SU-DHL-6 (cell line): ENCODE measurements around the gene ATG10.
"Not testable (repeated sequence)": the region's sequence is repeated elsewhere in the genome, so short reads cannot be mapped to it uniquely, and the experiment has no call there.

Experiments used
- H2AFZ ChIP-seq: fragments of 200-600 bp; sonication (generic); 2 replicates; pipeline ENCODE4 v1.6.1; 2014; ENCODE audit warnings: low read depth, mild to moderate bottlenecking, moderate library complexity, mixed read lengths, antibody characterized with exemption, low read length; ENCODE audit not compliant: severe bottlenecking
- H3F3A ChIP-seq: fragments of 200-600 bp; shearing (Covaris generic); 2 replicates; pipeline ENCODE4 v1.6.0; 2016; ENCODE audit warnings: antibody characterized with exemption, mild to moderate bottlenecking; ENCODE audit not compliant: insufficient read depth
- H3K27ac ChIP-seq: fragments of 200-600 bp; sonication (generic); 2 replicates; pipeline ENCODE4 v1.5.1; 2016; ENCODE audit warnings: low read depth, mild to moderate bottlenecking, low read length, moderate library complexity, mixed read lengths
- H3K27me3 ChIP-seq: fragments of 200-600 bp; sonication (generic), shearing (Covaris generic); 2 replicates; pipeline ENCODE4 v1.6.0; 2014; ENCODE audit warnings: mild to moderate bottlenecking, low read length
- H3K36me3 ChIP-seq: fragments of 200-600 bp; sonication (generic); 2 replicates; pipeline ENCODE4 v1.6.1; 2014; ENCODE audit warnings: mild to moderate bottlenecking, low read length, mixed read lengths
- H3K4me2 ChIP-seq: fragments of 300-600, 200-600 bp; shearing (Covaris generic), sonication (generic); 2 replicates; pipeline ENCODE4 v1.6.0; 2014; ENCODE audit warnings: low read length, low read depth, mild to moderate bottlenecking; ENCODE audit not compliant: poor library complexity, severe bottlenecking
- H3K4me3 ChIP-seq: fragments of 200-600 bp; sonication (generic); 2 replicates; pipeline ENCODE4 v1.5.1; 2014; ENCODE audit warnings: antibody characterized with exemption, low read length, mild to moderate bottlenecking, mixed read lengths; ENCODE audit not compliant: insufficient read depth, poor library complexity, severe bottlenecking
- H3K79me2 ChIP-seq: fragments of 200-600 bp; sonication (generic); 2 replicates; pipeline ENCODE4 v1.6.1; 2014; ENCODE audit warnings: mild to moderate bottlenecking, low read length, moderate library complexity; ENCODE audit not compliant: insufficient read depth
- H3K9ac ChIP-seq: fragments of 200-600 bp; sonication (generic); 2 replicates; pipeline ENCODE4 v1.7.0; 2014; ENCODE audit warnings: mild to moderate bottlenecking, low read length
- H3K9me2 ChIP-seq: fragments of 200-600 bp; sonication (generic); replicated peaks from 2 replicates; pipeline ENCODE4 v1.6.1; 2014; ENCODE audit warnings: low read length; ENCODE audit not compliant: insufficient read depth
- H3K9me3 ChIP-seq: fragments of 200-600 bp; sonication (generic); 2 replicates; pipeline ENCODE4 v1.6.1; 2014; ENCODE audit warnings: low read length, mixed read lengths; ENCODE audit not compliant: insufficient read depth
- H4K20me1 ChIP-seq: fragments of 200-600 bp; sonication (generic); 2 replicates; pipeline ENCODE4 v1.6.1; 2014; ENCODE audit warnings: low read depth, mild to moderate bottlenecking, antibody characterized with exemption, low read length, moderate library complexity, mixed read lengths
- EZH2phosphoT487 ChIP-seq: fragments of 200-600 bp; sonication (generic), shearing (Covaris generic); conservative IDR thresholded peaks from 2 replicates; pipeline ENCODE4 v1.6.1; 2018; ENCODE audit warnings: mild to moderate bottlenecking, antibody characterized with exemption, low read length, moderate library complexity, mixed read lengths
- TF ChIP-seq, protein P1 (sequence below): fragments of 200-600 bp; sonication (generic); IDR thresholded peaks from one replicate; pipeline ENCODE4 v1.5.1; 2017; ENCODE audit warnings: antibody characterized with exemption, mild to moderate bottlenecking, low read length, moderate library complexity; ENCODE audit not compliant: insufficient read depth, poor library complexity, severe bottlenecking

The ATG10 gene

DNA sequence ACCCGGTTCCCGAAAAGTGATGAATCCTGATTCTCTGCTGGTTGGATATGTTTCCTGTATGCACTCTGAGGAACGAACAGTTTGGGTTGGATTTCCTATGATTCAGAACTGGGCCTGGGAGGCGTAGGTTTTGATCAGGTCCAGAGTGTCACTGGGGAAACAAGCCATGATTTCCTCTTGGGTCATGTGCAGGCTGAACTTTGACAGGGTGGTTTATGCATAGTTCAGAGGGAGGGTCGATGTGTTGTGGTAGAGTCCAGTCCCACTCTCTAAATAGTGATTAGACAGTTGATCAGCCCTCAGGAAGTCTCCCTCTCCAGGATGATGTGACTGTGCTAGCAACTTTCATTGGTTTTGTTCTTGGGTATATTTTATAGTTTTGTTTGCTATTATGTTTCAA lies 17.4 kb downstream of the ATG10 start:
- Histone ChIP-seq H3K4me3 (no peak overlapping the region), H3K4me2 (no peak overlapping the region), H3K9me2 (no peaks in the 10 kb centered on the region), H3F3A (no peaks in the 10 kb centered on the region), H4K20me1 (no peaks in the 10 kb centered on the region), H3K27me3 (no peaks in the 10 kb centered on the region), H3K27ac (no peak overlapping the region), H3K9ac (no peak overlapping the region), H3K79me2 (no peaks in the 10 kb centered on the region), H3K9me3 (no peaks in the 10 kb centered on the region), H2AFZ (no peak overlapping the region), H3K36me3 (no peaks in the 10 kb centered on the region)
- TF ChIP-seq, protein P1, sequence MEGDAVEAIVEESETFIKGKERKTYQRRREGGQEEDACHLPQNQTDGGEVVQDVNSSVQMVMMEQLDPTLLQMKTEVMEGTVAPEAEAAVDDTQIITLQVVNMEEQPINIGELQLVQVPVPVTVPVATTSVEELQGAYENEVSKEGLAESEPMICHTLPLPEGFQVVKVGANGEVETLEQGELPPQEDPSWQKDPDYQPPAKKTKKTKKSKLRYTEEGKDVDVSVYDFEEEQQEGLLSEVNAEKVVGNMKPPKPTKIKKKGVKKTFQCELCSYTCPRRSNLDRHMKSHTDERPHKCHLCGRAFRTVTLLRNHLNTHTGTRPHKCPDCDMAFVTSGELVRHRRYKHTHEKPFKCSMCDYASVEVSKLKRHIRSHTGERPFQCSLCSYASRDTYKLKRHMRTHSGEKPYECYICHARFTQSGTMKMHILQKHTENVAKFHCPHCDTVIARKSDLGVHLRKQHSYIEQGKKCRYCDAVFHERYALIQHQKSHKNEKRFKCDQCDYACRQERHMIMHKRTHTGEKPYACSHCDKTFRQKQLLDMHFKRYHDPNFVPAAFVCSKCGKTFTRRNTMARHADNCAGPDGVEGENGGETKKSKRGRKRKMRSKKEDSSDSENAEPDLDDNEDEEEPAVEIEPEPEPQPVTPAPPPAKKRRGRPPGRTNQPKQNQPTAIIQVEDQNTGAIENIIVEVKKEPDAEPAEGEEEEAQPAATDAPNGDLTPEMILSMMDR = no peak
- TF ChIP-seq EZH2phosphoT487 = no peak

DNA sequence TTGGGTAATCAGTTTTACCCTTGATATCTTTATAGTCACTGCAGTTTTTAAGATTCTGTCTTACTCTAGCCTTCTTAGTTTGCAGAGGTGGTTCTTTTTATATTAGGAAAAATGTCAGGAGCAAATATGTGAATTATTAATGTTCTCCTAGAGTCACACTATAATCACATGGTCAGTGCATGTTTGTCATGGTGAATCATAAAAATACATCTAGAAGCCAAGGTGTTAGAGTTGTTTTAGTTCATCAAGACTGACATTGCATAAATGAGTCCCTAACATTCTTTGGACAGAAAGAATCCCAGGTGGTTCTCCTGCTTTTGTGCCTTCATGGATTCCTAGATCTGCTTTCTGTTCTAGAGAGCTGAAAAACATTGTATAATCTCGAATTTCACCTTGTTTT lies 22.9 kb downstream of the ATG10 start:
- Histone ChIP-seq H3K9ac (no peak overlapping the region), H3K9me2 (no peaks in the 10 kb centered on the region), H3K27me3 (no peaks in the 10 kb centered on the region), H2AFZ (no peak overlapping the region), H3K27ac (no peak overlapping the region), H3K36me3 (peaks cover 4% of the 10 kb centered on the region; the same call in 1 of the 2 replicates), H3K4me2 (no peak overlapping the region), H4K20me1 (no peaks in the 10 kb centered on the region), H3F3A (no peaks in the 10 kb centered on the region), H3K4me3 (no peak overlapping the region), H3K79me2 (no peaks in the 10 kb centered on the region), H3K9me3 (no peaks in the 10 kb centered on the region)
- no peak for TF ChIP-seq EZH2phosphoT487
- TF ChIP-seq, protein P1 = no peak

DNA sequence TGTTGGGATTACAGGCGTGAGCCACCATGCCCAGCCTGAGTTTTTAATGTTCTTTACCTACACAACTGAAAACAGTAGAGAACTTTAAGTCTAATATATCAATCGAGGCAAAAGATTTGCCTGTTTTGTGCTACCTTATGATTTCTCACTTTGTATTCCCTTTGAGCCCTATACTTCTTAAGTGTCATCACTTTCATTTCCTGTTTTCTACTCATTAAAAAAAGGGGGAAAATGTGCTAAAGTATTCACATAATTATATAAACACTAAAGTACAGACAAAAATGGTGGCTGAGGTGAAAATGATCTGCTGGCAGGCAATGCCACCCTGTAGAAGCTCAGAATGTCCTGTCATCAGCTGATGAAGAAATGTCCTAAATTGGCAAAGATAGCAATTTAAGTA lies 23.6 kb downstream of the ATG10 start:
- Histone ChIP-seq H3K4me3 (no peak overlapping the region), H3K9ac (no peak overlapping the region), H3K27ac (no peak overlapping the region), H3K27me3 (no peaks in the 10 kb centered on the region), H3K9me2 (no peaks in the 10 kb centered on the region), H3K36me3 (peaks cover 4% of the 10 kb centered on the region; the same call in 1 of the 2 replicates), H3F3A (no peaks in the 10 kb centered on the region), H3K79me2 (no peaks in the 10 kb centered on the region), H3K9me3 (no peaks in the 10 kb centered on the region), H2AFZ (no peak overlapping the region), H4K20me1 (no peaks in the 10 kb centered on the region), H3K4me2 (no peak overlapping the region)
- TF ChIP-seq EZH2phosphoT487 = no peak
- TF ChIP-seq, protein P1 = no peak

- H3K27ac ChIP-seq = no peak overlapping the region
- H3K79me2 ChIP-seq = no peaks in the 10 kb centered on the region
- no peak overlapping the region for H3K9ac ChIP-seq
These were observed 32.7 kb downstream of the ATG10 start for GRCh38 chr5:82004511-82004910.

GRCh38 chr5:82009869-82010268 lies 38.0 kb downstream of the ATG10 start:
- H3K9me3 ChIP-seq, H3K27me3 ChIP-seq, H3K9me2 ChIP-seq, H2AFZ ChIP-seq, H4K20me1 ChIP-seq, H3K9ac ChIP-seq, H3K79me2 ChIP-seq, H3K36me3 ChIP-seq, H3K4me3 ChIP-seq, H3K27ac ChIP-seq, H3F3A ChIP-seq, H3K4me2 ChIP-seq: not testable (repeated sequence)

More at GRCh38 chr5:82004511-82004910, 32.7 kb downstream of the ATG10 start:
- no peak for TF ChIP-seq EZH2phosphoT487
- TF ChIP-seq, protein P1 = no peak
- H2AFZ ChIP-seq = no peak overlapping the region
- H4K20me1 ChIP-seq = no peaks in the 10 kb centered on the region
- no peaks in the 10 kb centered on the region for H3K9me3 ChIP-seq
- no peaks in the 10 kb centered on the region for H3K9me2 ChIP-seq
- H3F3A ChIP-seq = no peaks in the 10 kb centered on the region
- H3K27me3 ChIP-seq = no peaks in the 10 kb centered on the region
- no peak overlapping the region for H3K4me3 ChIP-seq
- no peak overlapping the region for H3K4me2 ChIP-seq
- H3K36me3 ChIP-seq = no peaks in the 10 kb centered on the region
